ENCODE results near the gene ACTR3C.

Gene ACTR3C

GRCh38 chr7:150359622-150360362 is 36.4 kb upstream of the ACTR3C start:
- ATAC-seq (no peak), DNase-seq (no peak)

DNA sequence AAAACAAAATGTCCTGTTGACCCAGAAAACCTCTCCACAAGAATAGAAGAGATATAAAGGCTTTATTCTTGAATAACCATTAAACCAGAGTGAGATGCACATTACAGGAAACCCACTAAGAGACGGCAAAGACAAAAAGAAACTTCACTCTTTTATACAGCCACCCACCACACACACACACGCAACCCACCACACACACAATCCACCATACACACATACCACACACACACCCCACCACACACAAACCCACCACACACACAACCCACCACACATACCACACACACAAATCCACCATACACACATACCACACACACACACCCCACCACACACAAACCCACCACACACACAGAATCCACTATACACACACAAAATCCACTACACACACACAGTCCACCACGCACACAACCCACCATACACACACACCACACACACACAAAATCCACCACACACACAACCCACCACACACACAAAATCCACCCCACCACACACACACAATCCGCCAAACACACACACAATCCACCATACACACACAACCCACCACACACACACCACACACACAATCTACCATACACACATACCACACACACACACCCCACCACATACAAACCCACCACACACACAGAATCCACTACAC is 35.8 kb upstream of the ACTR3C start:
- ATAC-seq = no peak
- DNase-seq = no peak

GRCh38 chr7:150358433-150358832 is 35.1 kb upstream of the ACTR3C start:
- ATAC-seq = no peak
- no peak for DNase-seq

DNA sequence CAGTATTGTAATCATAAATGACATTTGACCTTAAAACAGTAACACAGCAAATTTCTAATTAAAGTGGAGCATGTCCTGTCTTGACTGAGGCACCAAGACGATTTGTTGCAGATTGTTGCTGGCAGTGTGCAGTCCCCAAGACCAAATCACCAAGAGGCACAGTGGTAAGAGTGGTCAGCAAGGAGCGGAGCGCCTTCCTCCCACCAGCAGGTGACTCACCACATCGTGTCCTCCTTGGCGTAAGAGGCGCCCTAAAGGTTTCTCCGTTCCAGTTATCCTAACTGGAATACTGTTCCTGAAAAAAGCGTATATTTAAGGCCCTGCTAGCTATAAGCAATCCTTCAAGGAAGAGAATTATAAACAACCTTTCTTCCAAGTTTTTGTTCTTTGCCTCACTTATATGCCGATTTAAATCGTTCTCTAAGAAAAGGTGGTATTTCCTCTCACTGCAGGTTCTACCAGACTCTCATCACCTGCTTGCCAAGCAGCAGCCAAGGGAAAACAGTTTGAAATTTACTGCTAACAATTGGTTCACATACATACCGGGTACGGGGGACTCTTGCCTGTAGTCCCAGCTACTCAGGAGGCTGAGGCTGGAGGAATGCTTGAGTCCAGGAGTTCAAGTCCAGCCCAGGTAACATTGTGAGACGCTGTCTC is 34.6 kb upstream of the ACTR3C start:
- peak; percentile 38 for ATAC-seq
- no peak for DNase-seq

DNA sequence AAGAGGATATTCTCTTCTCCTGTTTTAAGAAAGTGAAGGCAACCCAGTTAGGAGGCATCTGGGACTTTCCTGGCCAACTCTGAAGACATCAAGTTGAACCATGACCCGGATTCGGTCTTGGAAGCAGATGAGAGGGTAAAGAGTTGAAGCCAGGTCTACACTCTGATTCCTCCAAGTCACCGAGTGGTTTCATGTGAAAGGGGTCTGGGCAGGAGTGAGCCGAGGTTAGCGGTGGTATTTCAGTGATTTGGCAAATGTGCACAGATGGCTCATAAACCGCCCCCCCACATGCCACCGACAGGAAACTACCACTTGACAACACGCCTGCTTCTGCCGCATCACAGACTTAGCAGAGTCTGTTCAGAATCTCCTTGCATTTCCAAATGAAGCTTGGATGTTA is 33.9 kb upstream of the ACTR3C start:
- ATAC-seq (peak; percentile 81), DNase-seq (peak; percentile 72)

- ATAC-seq = no peak
- no peak for DNase-seq
These were observed 33.0 kb upstream of the ACTR3C start for GRCh38 chr7:150356265-150356897.

GRCh38 chr7:150355666-150356059 is 32.3 kb upstream of the ACTR3C start:
- ATAC-seq (no peak), DNase-seq (no peak)

- DNase-seq (no peak), ATAC-seq (no peak)
These were observed 28.3 kb upstream of the ACTR3C start for GRCh38 chr7:150351587-150352194.

- DNase-seq (no peak), ATAC-seq (no peak)
These were observed 23.6 kb upstream of the ACTR3C start for GRCh38 chr7:150346922-150347321.

DNA sequence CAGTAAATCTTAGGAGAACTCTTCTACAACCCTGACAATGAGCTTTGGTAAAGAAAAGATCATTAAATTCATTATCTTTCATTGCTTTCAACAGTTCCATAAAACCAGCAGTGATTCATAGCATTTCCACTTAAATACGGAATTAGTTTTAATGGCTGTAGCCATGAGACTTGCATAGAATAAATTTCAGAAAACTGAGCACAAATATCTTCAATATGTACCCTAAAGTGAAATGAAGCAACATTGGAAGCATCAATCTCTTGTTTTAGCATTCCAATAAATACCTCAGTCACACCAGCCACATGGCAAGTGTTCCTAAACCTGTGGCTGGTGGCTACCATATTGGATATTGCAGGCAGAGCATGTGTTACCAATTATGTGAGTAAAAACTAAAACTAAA is 21.7 kb upstream of the ACTR3C start:
- no peak for DNase-seq
- no peak for ATAC-seq

GRCh38 chr7:150344299-150344698 is 21.0 kb upstream of the ACTR3C start:
- ATAC-seq (no peak), DNase-seq (no peak)

DNA sequence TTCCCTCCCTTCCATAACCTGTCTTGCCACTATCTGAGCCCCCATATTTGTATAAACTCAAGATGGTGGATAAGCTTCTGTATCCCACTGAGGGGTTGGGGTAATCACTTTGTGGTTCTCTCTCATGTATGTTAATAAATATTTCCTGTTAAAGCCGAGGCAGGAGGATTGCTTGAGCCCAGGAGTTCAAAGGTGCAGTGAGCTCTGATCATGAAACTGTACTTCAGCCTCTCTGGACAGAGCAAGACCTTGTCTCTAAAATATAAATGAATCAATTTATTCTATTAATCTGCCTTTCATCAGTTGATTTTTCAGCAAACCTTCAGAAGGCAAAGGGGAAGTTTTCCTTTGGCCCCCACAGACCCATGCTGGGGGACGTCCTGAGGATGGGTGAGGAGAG is 19.9 kb upstream of the ACTR3C start:
- ATAC-seq (no peak), DNase-seq (no peak)

- ATAC-seq (no peak), DNase-seq (no peak)
These were observed 18.7 kb upstream of the ACTR3C start for GRCh38 chr7:150342121-150342408.

DNA sequence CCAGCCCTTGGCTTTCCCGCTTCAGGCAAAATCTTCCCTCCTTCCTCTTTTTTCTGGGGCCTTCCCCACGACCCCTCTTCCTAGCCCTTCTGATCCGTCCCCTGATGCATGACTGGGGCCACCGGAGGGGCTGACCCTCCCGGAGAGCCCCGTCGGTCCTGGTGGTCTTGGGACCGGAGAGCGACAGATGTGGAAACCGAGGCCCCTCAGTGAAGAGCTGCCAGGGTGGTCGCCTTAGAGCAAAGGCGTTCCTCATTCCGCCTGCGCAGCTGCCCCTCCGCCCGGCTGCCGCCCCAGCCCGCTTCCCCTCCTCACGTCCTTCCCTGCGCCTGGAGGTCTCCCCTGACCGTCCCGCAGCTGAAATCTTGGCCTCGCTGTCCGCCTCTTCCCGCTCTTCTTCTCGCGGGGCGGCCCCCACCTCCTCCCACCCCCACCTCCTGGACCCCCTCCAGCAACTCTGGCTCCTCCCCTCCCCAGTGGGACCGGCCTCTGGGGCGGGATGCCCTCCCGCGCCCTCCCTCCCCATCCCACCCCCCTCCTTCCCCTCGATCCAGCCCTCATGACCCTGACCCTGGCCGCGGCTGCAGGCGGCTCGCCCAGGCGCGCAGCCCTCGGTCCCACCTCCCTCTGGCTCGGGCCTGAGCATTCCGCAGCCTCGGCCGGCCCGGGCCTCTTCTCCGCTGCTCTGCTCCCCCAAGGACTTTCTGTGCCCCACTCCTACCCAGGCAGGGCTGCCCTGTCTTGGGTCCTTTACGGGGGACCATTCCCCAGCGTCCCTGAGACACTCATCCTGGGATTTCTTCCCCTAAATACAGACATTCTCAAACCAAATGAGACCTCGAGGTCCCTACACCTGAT is 18.1 kb upstream of the ACTR3C start, which contains the start of gene RARRES2:
Gene RARRES2 (minus strand): TSS at position 367 of the 858 bp plus-strand sequence. CDS start 1,020 bp downstream, outside the sequence.
- ATAC-seq (no peak), DNase-seq (no peak)

GRCh38 chr7:150340875-150341262 is 17.5 kb upstream of the ACTR3C start:
- DNase-seq (no peak), ATAC-seq (no peak)

DNA sequence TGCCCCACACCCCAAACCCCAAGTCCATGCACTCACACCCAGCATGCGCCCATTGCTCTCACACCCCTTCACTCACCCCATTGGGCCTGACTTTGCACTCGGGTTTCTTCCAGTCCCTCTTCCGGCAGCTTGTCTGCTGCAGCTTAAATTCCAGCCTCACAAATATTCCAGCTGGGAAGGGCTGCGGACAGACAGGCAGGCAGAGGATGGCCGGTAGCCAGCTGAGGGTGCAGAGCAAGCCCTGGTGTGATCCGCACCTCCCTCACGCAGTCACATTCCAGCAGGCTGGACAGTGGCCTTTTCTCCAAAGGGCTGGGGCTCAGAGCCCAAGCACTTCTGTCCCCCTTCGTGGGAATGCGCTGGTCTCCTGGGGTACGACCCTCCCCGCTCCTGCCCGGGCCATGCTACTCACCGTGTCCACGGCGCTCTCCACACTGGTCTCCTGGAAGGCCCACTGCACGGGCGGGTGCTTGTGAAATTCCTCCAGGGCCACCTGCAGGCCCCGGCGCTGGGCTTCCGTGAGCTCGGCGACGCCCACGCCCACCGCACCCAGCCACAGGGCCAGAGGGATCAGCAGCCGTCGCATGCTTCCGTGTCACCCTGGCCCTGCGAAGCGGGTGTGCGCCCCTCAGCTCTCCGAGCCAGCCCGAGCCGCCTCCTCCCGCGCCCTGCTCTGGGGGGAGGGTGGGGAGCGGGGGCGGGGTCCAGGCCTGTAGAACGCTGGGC is 16.8 kb upstream of the ACTR3C start:
- peak; percentile 39 for DNase-seq
- peak; percentile 20 for ATAC-seq

DNA sequence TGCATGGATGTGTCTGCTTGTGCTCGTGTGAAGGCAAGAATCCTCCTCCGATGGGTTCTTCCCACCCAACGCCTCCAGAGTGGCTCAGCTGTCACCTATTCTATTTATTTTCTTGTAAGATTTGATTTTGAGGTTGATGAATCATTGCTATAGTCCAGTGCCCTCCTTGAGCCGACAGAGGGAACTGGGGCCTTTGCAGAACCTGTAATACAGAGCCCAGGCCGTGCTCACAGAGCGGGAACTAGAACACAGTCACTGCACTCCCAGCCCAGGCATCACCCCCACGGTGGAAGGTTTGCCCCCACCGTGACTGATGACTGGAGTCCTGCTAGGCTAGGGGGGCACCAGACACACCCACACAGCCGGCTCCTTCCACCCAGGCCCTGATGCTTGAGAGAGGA is 16.1 kb upstream of the ACTR3C start:
- DNase-seq = no peak
- ATAC-seq = peak; percentile 4

DNA sequence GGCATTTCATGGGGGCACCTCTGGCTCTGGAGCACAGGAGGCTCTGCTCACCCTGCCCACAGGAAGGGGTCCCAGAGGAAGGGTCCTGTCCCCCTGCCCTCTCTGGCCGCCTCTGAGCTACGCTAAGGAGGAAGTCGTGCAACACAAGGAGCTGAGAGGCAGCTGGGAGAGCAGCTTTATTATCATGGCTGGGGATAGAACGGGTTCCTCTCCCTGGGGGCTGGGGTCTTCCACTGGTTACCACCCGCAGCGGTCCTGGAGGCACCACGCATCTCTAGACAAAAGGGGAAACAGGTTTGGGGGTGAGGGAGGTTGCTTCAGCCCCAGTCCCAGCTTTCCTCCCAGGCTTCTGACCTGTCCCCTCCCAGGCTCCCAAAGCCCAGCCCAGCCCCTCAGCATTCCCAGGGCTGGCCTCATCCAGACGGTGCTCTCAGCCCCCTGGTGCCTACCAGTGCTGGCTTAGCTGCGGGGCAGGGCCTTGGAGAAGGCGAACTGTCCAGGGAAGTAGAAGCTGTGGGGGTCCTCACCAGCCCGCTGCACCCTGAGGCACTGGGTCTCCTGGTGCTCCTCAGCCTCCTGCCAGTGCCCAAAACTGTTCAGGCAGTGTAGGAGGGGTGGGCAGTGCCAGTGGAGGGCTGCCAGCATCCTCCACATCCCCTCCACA is 15.0 kb upstream of the ACTR3C start:
- ATAC-seq = no peak
- DNase-seq = no peak

GRCh38 chr7:150337659-150338081 is 14.3 kb upstream of the ACTR3C start:
- ATAC-seq = no peak
- DNase-seq = no peak

GRCh38 chr7:150337179-150337578 is 13.8 kb upstream of the ACTR3C start:
- DNase-seq (no peak), ATAC-seq (no peak)
